ENCODE data around the gene ARPC2. TPM values are rescaled to one million over a fixed set of nuclear protein-coding genes. Genes with fewer than 3 reads are reported as not detected.

Gene ARPC2
- 413 and 416 TPM in 2 replicates for total RNA-seq

DNA sequence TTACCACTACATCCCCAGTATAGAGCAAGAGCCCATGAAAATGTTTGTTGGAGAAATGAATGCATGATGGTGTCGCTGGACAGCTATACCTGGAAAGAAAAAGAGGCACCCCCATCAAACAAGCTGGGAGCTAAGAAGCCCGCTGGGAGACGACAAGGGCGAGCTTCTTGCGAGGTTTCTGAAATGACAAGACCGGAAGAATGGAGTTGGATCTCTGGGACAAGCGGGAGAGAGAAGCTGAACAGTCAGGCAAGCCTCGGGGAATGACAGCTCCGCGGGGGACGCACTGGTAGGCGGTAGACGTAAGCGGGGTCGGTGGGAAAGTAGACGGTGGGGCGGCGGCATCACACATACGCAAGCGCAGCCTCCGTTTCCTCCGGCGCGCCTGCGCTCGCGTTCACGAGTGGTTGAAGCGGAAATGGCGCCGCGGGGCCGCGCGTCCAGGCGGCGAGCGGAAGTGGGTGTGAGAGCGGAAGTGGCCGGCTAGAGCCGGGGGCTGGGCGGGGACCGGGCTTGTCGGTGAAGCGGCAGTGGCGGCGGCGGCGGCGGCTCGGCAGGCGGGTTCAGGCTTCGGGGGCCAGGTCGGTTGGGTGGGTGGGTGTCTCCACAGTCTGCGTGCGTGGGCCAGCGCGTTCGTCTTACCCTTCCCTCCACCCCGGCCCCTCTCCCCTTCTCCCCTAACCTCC, at the start of gene ARPC2:
Gene ARPC2 (plus strand): TSS at position 516 of the 686 bp plus-strand sequence. CDS start 282 bp downstream, outside the sequence.

DNA sequence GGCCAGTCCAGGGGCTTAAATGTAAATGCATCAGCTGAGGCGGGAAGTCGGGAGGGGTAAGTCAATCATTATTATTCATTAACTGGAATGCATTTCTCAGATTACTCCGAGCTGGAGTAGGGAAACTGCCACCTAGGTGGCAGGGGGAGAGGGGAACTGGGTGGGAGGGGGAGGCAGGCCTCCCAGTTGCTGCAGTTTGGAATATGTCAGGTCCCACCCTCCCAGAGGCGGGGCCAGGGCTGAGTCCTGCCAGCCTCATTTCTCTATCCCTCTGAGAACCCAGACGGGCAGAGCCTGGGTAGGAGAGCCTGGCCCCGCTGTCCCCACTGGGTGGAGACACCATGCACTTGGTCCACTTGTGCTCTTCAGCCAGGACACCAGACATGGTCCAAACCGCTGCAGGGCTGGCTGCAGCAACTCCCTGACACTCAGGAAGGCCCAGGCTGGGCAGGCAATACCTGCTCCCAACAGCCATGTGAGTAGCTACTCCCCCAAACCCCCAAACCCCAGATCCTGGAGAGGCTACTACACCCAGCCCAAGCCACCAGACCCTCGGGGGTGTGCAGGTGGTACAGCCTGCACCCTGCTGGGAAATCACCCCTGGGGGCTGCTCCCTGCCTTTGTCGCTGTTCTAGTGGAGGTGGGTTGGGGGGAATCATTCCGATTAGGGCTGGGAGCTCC, 43.9 kb downstream of the ARPC2 start, which contains the start of gene GPBAR1:
Gene GPBAR1 (plus strand): TSS at position 274 of the 681 bp plus-strand sequence. CDS start 1,710 bp downstream, outside the sequence.

DNA sequence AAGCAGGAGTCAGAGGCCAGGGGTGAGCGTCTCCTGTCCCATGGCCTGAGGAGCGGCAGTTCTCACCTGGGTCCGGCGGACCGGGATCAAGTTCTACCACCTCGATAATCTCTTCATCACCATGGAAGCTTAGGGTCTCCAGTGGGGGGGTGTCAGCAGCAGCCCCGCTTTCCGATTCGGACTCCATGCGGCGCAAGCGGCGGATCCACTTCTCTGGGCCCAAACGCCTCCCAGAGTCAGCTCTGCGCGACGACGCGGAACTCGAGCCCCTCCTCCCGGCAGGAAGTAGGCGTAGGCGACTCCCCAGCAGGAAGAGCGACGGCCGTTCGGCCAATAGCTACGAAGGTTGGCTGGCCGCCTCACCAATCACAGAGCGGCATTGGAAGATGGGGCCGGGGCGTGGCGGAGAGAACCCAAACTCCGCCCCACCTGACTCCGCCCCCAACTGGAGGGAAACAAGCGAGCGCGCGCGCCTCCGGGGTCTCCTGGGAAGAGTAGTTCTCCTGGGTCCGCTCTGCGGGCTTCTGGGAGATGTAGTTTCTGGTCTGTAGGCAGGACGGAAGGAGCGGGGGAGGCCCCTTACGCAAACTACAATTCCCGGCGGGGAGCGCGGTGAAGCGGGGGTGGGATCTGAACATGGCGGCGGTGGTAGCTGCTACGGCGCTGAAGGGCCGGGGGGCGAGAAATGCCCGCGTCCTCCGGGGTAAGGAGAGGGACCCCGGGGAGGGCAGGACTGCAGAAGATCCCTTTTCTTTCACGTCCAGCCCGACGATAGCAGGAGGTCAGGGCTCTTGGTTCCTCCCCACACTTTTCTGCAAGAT, 53.1 kb downstream of the ARPC2 start, which contains the start of the genes AAMP and PNKD:
Gene AAMP (minus strand): TSS at position 238 of the 821 bp plus-strand sequence. CDS start 51 bp downstream, at position 187.
Gene PNKD (plus strand): TSS at position 620 of the 821 bp plus-strand sequence. CDS start 17 bp downstream, at position 637.

DNA sequence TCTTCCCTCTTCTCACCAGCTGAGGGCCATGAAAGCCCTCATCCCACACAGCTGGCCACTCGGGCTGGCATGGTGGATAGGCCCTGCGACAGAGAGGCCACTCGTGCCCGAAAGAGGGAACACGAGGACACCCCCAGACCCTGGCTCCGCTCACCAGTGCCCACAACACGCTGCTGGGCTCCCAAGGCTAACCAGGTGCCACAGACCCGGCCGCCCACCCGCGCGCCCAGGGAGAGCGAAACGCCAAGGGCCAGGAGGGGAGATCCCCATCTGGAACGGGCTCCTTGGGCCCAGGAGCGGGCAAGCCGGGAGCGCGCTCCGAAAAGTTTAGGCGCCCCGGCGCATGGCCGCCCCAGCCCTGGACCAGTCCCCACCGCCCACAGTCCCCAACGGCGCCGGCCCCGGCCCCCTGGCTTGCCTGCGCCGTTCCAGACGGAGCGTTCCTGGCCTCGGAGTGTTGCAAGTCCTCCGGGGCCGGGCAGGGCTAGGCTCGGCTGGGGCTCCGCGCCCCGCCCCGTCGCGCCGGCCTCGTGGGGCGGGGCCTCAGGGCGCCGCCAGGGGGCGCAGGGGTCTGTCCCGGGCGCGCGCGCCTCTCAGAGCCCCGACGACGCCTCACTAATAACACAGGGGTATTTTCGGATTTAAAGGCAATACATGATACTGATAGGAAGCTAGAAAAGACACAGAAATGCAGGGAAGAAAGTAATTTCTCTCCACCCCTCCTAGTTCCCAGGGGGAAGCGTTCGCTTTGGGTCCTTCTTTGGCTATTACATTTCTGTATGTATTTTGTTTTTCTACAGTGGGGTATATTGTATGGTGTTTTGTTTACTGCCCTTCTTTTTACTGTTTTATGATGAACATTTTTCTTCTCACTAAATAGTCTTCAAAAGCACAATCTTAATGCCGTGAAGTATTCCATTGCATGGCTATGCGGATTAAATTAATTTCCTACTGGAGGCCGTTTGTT, 75.3 kb downstream of the ARPC2 start, which contains the start of gene TMBIM1:
Gene TMBIM1 (minus strand): TSS at position 456 of the 967 bp plus-strand sequence. CDS start 10,362 bp downstream, outside the sequence.

Other genes starting within 250 kb of the ARPC2 start
- gene TNS1, start 214.2 kb upstream of the ARPC2 start, total RNA-seq, result 27.4 and 87.3 TPM in 2 replicates
- not detected in 2 replicates for gene RUFY4, start 147.9 kb upstream of the ARPC2 start, total RNA-seq
- gene CXCR2, start 91.2 kb upstream of the ARPC2 start, total RNA-seq, result not detected in 2 replicates
- gene CXCR1, start 50.2 kb upstream of the ARPC2 start, total RNA-seq, result not detected in 2 replicates
- gene GPBAR1, start 43.8 kb downstream of the ARPC2 start, total RNA-seq, result under 0.01 TPM in 1 of 2 replicates, not detected in the other
- gene AAMP, start 52.9 kb downstream of the ARPC2 start, total RNA-seq, result 145 and 146 TPM in 2 replicates
- 12.1 and 13.6 TPM in 2 replicates for gene PNKD, start 53.3 kb downstream of the ARPC2 start, total RNA-seq
- gene TMBIM1, start 75.3 kb downstream of the ARPC2 start, total RNA-seq, result 118 and 151 TPM in 2 replicates
- gene CATIP, start 139.7 kb downstream of the ARPC2 start, total RNA-seq, result not detected in 2 replicates
- gene SLC11A1, start 165.1 kb downstream of the ARPC2 start, total RNA-seq, result under 0.01 and 0.19 TPM in 2 replicates
- 34.9 and 66.9 TPM in 2 replicates for gene CTDSP1, start 182.7 kb downstream of the ARPC2 start, total RNA-seq
- not detected in 2 replicates for gene VIL1, start 201.9 kb downstream of the ARPC2 start, total RNA-seq

Data from endothelial cell of coronary artery (primary cell).